HuH-7 (cell line): ENCODE results near the gene ASTN1.

Experiments
- DNase-seq: peaks from one replicate; pipeline ENCODE4 v3.0.0; 2011; ENCODE audit warnings: low spot score

Gene ASTN1

DNA sequence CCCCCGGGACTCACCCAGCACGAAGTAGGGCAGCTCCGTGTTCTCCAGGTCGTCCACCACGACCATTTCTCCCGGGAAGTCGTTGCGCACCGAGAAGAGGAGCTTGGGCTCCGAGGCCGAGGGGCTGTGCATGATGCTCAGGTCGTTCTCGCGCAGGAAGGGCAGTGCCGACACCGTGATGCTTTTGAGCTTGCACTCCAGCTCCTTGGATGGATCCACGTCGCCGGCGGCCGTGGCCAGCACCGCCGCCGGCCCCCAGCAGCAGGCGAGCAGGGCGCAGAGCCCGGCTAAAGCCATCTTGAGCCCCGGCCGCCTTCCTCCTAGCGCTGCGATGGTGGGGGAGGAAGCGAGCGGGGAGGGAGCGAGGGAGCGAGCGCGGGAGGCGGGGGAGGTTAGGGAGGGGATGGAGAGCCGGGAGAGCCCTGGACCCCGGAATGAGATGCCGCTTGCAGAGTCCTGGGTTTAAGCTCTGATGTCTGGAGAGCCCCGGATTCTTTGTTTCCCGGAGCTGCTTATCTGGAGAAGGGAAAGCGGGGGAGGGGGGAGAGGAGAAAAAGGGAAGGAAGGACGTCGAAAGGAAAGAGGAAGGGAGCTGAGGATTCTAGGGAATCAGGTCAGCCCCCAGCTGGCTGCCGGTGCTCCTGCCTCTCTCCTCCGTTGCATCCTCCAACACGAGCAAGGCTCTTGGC, at the start of gene ASTN1:
Gene ASTN1 (minus strand): TSS at position 333 of the 689 bp plus-strand sequence. CDS start 36 bp downstream, at position 297.
- no peak for DNase-seq

DNA sequence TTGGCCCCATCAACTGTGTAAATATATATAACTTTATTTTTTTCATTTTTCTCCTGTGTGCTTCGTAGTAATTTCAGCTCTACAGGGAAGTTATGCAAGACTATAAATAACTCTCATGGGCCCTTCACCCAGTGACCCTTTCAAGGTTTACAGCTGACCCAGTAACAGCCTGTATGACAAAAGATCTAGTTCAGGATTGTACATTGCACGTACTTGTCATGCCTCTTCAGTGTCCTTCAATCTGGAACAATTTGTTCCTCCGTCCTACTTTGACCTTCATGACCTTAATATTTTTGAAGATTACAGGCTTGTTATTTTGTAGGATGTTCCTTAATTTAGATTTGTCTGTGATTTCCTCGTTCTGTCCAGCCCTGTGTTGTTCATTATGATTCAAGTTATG, 46.7 kb upstream of the ASTN1 start:
- peak; percentile 16 for DNase-seq

DNA sequence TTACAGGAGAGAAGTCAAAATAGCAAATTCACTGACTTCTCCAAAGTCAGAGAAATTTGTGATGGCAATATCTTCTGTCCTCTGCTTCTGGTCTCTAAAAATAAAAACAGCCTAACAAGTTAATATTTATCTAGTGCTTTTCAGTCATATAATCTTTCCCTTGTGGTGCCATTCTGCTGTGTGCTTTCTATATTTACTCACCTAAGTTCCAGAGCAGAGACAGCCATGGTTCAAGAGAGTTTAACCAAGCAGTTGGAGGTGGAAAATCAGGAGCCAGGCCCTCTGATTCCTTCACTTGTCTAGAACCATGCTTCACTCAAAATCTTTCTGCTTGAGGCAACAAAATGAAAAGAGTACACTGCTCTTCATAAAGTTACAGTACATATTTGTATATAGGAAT, 45.6 kb upstream of the ASTN1 start:
- no peak for DNase-seq

DNA sequence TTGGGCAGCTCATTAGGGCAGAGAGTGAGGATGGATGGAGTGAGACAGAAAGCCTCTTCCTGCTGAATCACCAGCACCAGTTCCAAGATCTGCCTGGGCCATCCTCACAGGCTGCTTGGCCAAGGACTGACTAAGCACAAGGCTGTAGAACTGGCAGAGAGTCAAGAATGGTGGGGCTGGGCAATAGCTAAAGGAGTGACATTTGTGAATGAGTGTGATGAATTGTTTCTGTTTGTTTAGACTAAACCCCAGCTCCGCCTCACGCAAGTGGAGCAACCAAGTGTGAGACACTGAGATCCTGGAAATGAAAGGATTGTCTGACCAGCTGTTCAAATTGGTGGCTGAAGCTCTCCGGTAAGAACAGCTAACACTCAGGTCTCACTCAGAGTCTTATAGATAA, 44.8 kb upstream of the ASTN1 start:
- peak; percentile 29 for DNase-seq

DNA sequence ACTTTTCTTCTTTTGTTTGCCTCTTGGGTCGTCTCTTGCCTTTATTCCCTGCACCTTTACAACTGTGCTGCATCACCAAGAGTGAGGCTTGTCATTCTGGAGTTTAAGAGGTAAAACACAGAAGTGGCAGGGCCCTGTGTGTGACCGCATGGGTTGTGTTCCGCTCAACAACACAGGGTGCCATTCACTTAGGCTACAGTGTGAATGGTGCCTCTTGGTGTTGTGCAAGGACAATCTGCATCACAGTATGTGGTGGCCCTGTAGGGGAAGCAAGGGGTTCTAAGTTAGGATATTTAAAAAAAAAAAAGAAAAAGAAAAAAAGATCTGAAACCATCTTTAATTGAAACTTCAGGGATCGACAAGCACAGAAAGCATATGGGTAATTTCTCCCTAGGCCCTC, 44.4 kb upstream of the ASTN1 start:
- no peak for DNase-seq

DNA sequence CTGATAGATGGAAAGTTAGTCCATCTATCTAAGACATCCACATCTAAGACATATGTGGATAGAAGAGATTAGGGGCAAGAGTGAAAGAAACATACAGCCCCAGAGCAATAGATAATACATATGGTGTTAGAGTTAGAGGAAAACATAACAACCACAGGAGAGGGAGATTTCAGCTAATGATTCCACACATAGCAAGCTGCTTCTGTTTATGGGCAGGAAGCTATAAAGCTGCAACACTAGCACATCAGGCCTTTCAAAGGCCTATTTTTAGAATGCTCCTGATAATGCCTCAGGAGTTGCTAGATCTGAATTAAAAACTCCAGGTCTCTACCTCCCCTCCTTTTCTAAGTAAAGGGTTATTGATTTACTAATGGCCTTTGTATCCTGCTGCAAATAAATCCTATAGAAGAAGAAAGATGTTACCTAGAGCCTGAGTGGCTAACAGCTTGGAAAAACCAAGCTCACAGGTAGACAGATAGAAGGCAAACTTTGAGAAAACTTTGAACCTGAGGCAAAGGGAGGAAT, 42.4 kb upstream of the ASTN1 start:
- DNase-seq, result no peak

DNA sequence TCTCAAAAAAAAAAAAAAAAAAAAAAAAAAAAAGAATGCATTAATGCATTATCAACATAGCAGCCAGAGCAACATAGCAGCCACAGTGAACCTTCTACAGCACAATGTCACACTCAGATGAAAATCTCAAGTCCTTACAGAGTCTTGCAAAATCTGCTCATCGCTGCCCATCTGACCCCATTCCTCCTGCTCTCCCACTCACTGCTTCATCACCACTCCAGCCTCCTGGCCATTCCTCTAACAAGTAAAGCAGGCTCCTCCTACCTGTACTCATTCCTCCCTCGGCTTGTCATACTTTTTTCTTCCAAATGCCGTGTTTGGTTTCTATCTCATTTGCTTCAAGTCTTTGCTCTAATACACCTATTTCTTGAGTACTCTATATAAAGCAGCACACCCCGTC, 35.8 kb upstream of the ASTN1 start:
- no peak for DNase-seq

DNA sequence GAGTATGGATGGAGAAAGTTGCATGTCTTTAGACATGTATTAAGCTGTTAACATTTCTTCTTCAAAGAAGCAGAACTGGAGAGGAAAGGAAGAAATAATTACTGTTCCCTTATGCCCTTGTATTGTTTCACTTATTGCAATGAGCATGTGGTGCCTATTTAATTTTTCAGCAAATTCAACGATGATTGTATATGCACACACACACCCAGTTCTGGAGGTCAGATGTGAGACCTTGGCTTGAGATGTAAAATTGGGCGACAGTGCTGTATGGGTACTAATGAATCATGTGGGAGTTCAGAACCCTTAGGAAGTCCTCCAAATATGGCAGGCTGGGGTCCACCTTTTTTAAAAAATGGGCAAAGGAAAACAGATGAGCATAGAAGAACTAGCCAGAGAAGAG, 33.7 kb upstream of the ASTN1 start:
- DNase-seq, result no peak

DNA sequence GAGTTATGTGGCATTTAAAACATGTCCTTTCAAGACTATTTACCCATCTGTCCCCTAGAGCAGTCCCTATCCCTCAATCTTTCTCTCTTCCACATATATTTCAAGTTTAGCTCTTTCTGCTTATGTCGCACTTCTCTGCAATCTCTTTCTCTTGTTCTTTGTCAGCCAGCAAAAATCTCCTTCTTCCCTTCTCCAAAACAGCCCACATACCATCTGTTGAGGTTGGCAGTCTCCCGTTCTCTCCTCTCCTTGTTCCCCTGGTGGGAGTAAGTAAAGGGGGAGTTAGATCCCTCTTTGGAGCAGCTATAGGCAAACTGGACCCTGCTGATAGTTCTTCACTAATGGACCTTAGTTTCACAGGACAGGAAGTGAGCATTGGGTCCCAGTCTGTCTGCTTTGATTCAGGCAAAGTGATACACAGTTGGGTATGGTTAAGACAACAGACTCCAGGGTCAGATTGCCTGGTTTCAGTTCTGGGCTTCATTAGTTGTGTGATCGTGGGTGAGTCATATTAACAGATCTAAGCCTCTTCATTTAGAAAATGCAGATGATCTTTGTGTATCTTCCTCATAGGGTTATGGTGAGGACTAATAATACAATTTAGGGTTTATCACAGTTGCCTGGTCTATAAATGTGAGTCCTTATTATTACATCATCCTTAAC, 25.9 kb upstream of the ASTN1 start:
- no peak for DNase-seq

DNA sequence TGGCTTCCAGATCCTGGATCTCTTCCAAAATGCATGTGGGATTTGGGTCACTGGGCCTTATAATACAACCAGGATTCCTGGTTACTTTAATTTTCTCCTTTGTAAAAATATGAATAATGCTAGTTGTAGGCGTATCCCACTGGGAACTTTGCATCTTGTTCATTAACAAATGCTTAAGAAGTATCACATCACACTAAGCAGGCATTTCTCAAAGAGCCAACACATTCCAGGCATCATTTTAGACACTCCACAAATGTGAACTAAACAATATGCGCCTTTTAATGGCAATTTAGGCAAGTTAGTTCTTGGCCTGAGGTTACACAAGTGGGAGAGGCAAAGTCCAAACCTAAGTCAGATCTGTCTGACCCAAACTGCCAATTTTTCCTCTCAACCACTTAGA, 22.1 kb upstream of the ASTN1 start:
- no peak for DNase-seq

DNA sequence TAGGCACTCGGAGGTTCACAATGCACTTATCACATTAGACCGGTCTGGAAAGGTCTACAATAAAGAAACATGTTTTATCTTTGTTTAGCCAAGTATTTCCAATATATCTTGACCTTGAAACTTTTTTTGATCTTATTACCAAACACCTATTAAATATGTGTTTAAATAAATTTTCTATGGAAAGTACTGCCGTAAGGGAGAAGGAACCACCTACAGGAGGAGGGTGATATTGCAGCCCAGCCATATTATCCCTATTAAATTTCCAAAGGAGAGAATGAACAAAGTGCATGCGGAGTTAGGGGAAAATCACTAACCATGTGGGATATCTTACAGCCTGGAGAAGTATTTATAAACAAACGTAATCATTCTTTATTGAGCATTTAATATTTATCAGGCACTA, 20.7 kb upstream of the ASTN1 start:
- DNase-seq, result no peak

DNA sequence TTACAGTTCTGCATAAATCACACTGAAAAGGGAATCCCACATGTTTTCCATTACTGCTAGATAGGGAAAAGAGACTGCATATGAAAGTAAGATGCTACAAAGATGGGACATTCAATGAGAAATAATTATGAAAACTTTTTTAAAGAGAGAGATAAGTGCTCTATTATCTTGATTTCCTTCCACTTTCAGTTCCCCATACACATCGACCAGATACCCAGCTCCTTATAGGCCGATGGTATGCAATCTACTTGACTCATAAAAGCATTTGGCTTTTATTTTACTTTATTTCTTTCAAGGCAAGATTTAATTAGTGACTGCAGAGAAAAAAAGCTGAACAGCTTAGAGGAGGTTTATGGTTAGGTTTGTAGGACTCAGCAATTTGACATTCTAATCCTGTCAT, 19.3 kb upstream of the ASTN1 start:
- DNase-seq, result no peak

DNA sequence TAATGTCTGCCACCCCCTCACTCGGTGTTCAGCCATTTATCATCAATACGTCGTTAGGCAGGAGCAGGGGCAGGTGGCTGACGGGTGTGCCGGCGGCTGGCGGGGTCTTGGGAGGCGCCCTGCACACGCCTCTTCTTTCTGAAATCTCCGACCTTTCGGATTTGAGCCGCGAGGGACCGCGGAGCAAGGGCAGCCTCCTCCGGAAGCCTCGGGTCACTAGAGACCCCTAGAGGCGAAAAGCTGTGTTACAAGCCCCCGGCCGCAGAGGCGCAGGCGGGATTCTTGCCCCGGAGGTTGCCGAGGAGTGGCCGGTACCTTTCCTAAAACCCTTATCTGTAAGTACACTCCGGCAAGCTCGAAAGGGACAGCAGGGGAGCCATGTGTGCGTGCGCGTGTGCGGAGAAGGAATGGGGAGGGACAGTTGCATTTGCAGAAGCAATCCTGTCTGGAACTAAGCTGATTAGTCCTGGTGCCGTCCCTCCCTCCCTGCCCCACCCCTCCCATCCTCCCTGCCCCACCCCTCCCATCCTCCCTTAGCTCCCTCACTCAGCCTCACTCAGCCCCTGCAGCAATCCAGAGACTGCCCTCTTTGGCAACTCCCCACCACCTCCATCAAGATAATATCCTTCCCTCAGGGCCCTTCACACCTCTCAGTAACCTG, 17.2 kb upstream of the ASTN1 start:
- peak; percentile 76 for DNase-seq

DNA sequence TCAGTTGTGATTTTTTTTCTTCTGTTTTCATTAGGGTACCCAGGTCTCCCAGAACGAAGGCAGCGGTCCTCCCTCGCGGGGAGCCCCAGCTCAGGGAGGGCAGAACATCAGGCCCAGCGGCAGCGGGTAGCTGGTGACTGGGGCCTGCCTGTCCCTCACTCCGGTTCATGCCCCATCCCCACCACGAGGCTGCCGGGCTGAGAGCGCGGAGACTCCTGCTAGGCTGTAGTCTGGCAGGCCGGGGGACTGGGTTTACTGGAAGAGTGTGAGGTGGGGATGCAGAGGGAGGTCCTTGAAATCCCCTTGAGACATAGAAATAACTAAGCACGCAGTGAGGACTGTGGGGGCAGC, 16.7 kb upstream of the ASTN1 start:
- DNase-seq, result no peak

DNA sequence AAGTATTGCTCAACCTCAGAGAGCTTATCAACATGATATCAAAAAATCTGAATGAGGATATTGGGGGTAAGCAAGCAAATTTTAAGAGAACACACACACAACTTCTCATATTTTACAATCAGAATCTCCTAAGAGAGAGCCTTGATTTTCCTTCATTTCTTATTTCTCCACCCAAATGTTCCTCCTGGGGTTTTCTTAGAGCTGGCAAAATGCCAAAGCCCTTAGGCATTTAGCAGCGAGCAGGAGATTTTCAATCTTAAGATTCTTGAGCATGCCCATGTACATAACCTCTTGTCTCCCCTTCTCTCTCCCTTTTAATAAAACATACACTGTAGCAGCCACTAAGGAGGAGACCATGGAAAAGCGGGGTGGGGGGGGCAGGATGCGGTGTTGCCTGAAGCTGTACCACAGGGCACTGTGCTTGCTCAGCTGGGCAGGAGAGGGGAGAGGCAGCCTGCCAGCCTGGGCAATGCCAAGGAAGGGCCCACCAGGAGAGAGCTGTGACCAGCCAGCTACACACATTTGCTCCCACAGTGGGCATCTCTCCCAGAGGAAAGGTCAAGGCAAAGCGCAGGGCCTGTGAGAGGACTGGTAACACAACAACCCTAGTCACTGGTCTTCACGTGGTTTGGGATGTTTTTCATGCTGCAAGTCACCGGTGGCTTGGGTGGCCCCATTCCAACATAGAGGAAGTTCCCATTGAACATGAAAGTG, 10.6 kb upstream of the ASTN1 start:
- DNase-seq, result no peak

DNA sequence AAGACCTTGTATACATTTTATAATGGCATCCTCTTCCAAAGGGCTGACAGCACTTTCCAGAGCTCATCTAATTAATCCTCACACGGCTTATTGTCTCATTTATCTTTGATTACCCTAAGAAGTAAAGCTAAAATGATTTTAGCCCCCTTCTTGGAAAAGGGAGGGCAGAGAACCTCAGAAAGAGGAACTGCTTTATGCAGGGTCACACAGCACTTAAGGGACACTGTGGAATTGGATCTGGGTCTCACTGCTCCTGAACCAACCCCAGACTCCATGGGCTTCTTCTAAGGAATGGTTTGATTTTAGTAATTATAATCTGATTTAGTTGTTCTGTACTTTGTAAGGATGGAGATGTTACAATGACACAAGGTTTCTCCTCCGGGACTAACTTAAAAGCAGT, 9.5 kb upstream of the ASTN1 start:
- DNase-seq, result no peak

DNA sequence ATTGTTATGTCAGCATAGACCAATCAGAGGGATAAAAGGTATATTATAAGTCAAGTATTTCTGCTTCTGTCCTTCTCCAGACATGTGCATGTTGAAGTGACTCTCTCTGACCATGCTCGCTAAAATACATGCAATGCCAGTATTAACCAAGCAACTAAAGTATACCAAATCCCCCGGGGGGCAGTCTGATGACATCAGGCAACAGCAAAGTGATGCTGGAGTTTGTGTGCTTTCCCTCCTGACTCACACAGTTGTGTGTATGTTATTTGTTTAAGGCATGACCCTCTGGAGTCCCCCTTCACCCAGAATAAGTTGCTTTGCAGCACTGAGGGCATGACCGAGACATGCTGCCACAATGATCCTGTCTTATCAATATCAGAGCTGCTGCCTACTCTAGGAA, 8.4 kb upstream of the ASTN1 start:
- DNase-seq, result no peak

DNA sequence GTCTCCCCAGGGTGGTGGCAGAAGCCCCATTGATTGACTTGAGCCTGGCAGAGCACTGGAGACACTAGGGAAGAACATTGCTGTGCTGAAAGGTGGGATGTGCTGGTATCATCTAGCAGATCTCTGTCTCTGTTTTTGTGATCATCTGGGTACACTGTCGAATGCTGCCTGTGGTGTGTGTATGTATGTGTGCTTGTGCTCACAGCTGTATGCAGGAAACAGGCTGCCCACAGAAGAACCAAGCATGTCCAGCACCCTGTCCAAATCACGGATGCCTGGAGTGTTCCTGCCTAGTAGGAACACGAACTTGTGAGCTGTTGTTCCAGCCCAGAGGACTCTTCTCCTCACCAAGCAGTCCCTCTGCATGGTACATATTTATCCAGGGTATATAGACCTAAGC, 7.8 kb upstream of the ASTN1 start:
- no peak for DNase-seq

DNA sequence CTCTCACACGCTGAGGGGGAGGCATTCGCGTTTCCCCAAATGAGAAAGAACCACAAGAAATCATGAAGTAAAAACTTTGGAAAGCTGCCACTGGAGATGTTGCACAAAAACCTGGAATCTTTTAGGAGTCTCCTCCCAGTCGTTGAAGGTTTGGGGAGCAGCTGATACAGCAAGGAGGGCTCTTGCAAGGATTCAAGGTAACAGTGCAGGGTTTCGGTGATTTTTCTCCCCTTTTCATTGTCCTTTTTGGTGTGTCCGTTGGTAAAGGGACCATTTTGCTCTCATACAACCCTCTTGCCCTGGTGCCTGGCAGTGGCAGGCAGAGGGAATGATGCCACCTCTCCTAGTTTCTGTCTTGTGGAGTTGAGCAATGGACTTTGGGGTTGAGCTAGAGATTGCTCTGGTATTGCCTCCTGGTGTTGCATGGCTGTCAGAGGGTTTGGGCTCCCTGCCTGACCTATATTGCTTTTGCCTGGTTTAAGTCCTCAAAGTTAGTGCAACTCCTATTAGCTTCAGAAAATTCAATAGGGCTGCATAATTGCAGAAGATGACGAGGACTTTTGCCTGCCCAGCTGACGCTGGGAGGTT, 7.1 kb upstream of the ASTN1 start:
- DNase-seq, result no peak

DNA sequence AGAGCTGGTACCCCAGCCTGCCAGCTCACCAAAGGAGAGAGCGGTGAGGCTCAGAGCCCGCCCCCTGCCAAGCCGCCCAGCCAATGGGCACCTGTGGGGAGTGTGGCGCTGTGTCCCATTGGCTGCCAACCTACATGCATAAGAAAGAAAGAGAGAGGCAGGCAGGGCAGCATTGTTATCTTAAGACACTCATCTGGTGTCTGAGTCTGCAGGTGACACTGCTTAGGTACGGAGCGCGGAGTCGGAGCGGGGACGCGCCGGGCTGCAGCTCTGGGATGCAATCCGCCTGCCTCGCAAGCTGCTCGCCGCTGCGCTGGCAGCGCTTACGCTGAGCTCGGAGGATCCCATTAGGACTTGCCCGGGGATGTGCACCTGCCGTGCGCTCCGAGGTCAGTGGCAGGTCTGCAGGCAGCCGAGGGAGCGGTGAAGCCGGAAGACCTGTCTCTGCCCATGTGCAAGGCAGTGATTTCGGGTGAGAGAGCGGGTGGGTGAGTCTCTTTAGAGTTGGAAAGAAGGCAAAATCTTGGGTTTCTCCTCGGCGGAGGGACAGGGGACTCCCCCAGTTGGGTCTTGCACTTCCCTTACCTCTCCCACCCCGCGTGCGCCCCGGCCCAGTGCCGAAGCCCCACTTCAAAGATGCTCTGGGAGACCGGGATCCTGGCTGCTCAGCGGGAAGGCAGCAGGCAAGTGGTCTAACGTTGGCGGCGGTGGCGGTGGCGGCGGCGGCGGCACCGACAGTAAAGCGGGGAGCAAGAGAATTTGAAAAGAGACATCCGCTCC, 6.4 kb upstream of the ASTN1 start, which contains the start of gene BRINP2:
Gene BRINP2 (plus strand): TSS at position 203 of the 780 bp plus-strand sequence. CDS start 58,919 bp downstream, outside the sequence.
- no peak for DNase-seq

DNA sequence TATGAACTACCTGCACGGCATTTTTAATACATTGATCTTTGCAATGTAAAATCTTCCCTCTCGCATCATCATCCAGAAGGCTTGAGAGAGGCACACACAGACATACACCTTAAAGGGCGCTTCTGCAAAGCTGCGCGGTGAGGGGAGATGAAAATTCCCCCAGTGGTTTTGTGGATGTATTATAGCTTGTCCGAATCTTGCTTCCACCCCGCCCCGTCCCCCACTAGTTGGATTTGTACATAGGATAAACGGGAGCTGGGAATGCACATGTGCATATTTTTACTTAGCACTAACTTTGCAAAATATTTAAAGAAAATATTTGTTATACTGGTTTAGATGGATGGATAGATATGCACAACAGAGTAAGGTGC, 542 bp upstream of the ASTN1 start:
- no peak for DNase-seq
